T follicular helper cell (primary cell): ENCODE results near the gene ZNF778.

Experiments used
- DNase-seq: peaks from one replicate; pipeline ENCODE4 v3.0.0-alpha.2; 2020; ENCODE audit warnings: low read depth

ZNF778 gene

GRCh38 chr16:89193576-89194293 lies 23.8 kb upstream of the ZNF778 start:
- no peak for DNase-seq

- DNase-seq: no peak
Observed at GRCh38 chr16:89194340-89195311, 22.9 kb upstream of the ZNF778 start.

- DNase-seq: no peak
Observed at GRCh38 chr16:89195521-89196171, 21.9 kb upstream of the ZNF778 start.

- no peak for DNase-seq
Observed at GRCh38 chr16:89197033-89197632, 20.4 kb upstream of the ZNF778 start.

- no peak for DNase-seq
Observed at GRCh38 chr16:89197633-89198416, 19.7 kb upstream of the ZNF778 start.

- no peak for DNase-seq
Observed at GRCh38 chr16:89198417-89199240, 18.9 kb upstream of the ZNF778 start.

GRCh38 chr16:89199241-89200123 lies 18.0 kb upstream of the ZNF778 start:
- no peak for DNase-seq

GRCh38 chr16:89200124-89200849 lies 17.2 kb upstream of the ZNF778 start, which contains the start of gene SLC22A31:
SLC22A31 (minus strand) TSS chr16:89200537; CDS start chr16:89200501, 36 bp downstream.
- DNase-seq: no peak

- DNase-seq: no peak
Observed at GRCh38 chr16:89200850-89201411, 16.6 kb upstream of the ZNF778 start.

- DNase-seq: peak; percentile 74
Observed at GRCh38 chr16:89201439-89202377, 15.8 kb upstream of the ZNF778 start.

- no peak for DNase-seq
Observed at GRCh38 chr16:89202422-89203215, 14.9 kb upstream of the ZNF778 start.

GRCh38 chr16:89207993-89208392 lies 9.5 kb upstream of the ZNF778 start:
- DNase-seq: no peak

GRCh38 chr16:89209522-89210044 lies 7.9 kb upstream of the ZNF778 start:
- no peak for DNase-seq

- no peak for DNase-seq
Observed at GRCh38 chr16:89210165-89210903, 7.2 kb upstream of the ZNF778 start.

- no peak for DNase-seq
Observed at GRCh38 chr16:89210904-89211515, 6.5 kb upstream of the ZNF778 start.
